Measurements from ENCODE around the gene DCST1.

DNA sequence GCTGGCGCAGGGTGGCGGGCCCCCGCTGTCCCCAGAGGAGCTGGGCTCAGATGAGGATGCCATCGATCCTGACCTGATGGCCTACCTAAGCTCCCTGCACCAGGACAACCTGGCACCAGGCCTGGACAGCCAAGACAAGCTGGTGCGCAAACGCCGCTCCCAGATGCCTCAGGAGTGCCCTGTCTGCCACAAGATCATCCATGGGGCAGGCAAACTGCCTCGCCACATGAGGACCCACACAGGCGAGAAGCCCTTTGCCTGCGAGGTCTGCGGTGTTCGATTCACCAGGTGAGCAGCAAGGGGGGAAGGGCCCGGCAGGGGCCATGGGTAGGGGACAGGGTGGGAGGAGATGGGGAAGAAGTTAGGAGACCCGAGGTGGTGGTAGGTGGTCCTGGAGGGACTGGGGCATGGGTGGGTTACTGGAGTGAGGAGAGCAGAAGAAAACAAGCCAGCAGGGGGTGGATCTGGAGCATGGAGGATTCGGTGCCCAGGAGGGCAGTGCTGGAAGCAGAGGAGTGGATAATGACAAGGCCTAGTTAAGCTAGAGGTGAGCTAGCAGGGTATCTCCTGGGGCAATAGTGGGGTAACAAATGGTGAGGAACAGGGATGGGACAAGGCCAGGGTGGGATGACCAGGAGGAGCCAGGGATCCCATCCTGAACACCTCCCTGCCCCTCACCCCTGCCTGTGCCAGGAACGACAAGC lies 17.9 kb upstream of the DCST1 start:
- TF ChIP-seq GATA3 (IDR thresholded peaks at IDR 0.05; ENCODE audit: low read depth, low read length) (no peak), GATA2 (IDR thresholded peaks at IDR 0.05; ENCODE audit: low read depth, low read length) (no peak)

Data from SH-SY5Y (cell line).